HL-60/S4 treated with retinoic acid at 250 ng/mL for 4 days and 3 days (cell line): ENCODE measurements around the gene HTT.
"Not testable (repeated sequence)": the region's sequence is repeated elsewhere in the genome, so short reads cannot be mapped to it uniquely, and the experiment has no call there.

ENCODE experiments used
- in situ Hi-C: fragments of 300-500 bp; cut with MboI; formaldehyde crosslinking; loops from 2 replicates; pipeline ENCODE4 v1.7.0; 2022; ENCODE audit warnings: low sequenced_read_pairs

HTT gene

GRCh38 chr4:3116955-3117354, 42.5 kb downstream of the HTT start:
- in situ Hi-C loops = no loop called here

- in situ Hi-C loops = no loop called here
Measured at GRCh38 chr4:3118312-3118711, 43.8 kb downstream of the HTT start.

GRCh38 chr4:3119464-3119863, 45.0 kb downstream of the HTT start:
- in situ Hi-C loops = no loop called here

GRCh38 chr4:3121110-3121509, 46.6 kb downstream of the HTT start:
- in situ Hi-C loops = no loop called here

- in situ Hi-C loops = no loop called here
Measured at GRCh38 chr4:3121596-3121995, 47.1 kb downstream of the HTT start.

- in situ Hi-C loops = no loop called here
Measured at GRCh38 chr4:3122081-3122563, 47.6 kb downstream of the HTT start.

- in situ Hi-C loops = no loop called here
Measured at GRCh38 chr4:3123181-3123671, 48.7 kb downstream of the HTT start.

- in situ Hi-C loops = no loop called here
Measured at GRCh38 chr4:3124070-3124767, 49.7 kb downstream of the HTT start.

GRCh38 chr4:3127112-3127511, 52.6 kb downstream of the HTT start:
- in situ Hi-C loops = no loop called here

- in situ Hi-C loops = no loop called here
Measured at GRCh38 chr4:3128058-3128457, 53.6 kb downstream of the HTT start.

GRCh38 chr4:3128976-3129375, 54.5 kb downstream of the HTT start:
- in situ Hi-C loops = no loop called here

GRCh38 chr4:3130201-3130600, 55.7 kb downstream of the HTT start:
- in situ Hi-C loops = no loop called here

- in situ Hi-C loops = no loop called here
Measured at GRCh38 chr4:3130826-3131225, 56.3 kb downstream of the HTT start.

- in situ Hi-C loops = no loop called here
Measured at GRCh38 chr4:3134201-3134600, 59.7 kb downstream of the HTT start.

- in situ Hi-C loops = no loop called here
Measured at GRCh38 chr4:3135155-3136011, 60.9 kb downstream of the HTT start.

GRCh38 chr4:3136454-3136853, 62.0 kb downstream of the HTT start:
- in situ Hi-C loops = no loop called here

GRCh38 chr4:3137908-3138307, 63.4 kb downstream of the HTT start:
- in situ Hi-C loops = no loop called here

- in situ Hi-C loops = no loop called here
Measured at GRCh38 chr4:3145234-3145924, 70.9 kb downstream of the HTT start.

GRCh38 chr4:3148926-3149325, 74.4 kb downstream of the HTT start:
- in situ Hi-C loops = no loop called here

- in situ Hi-C loops = not testable (repeated sequence)
Measured at GRCh38 chr4:3151238-3151637, 76.8 kb downstream of the HTT start.

GRCh38 chr4:3157366-3157765, 82.9 kb downstream of the HTT start:
- in situ Hi-C loops = no loop called here
